Lung (tissue), 12 donors: ENCODE results near the gene MAML3. TPM values are rescaled to one million over a fixed set of nuclear protein-coding genes. Genes with fewer than 3 reads are reported as not detected.

Experiments used
- ATAC-seq: fragments of 200-7000 bp; cut with Tn5 transposase; one replicate; pipeline ENCODE4 v1.9.1; 2020; ENCODE audit warnings: moderate number of reproducible peaks; ENCODE audit not compliant: insufficient read depth, low FRiP score
- DNase-seq, 3 donors: peaks; one replicate each; pipeline ENCODE4 v3.0.0-alpha.2; 2013 to 2017
- H3K27ac ChIP-seq, 2 donors: one replicate each; pipeline ENCODE4 v1.5.1; 2013; ENCODE audit warnings: mild to moderate bottlenecking in 2 of 2, moderate library complexity in 2 of 2, control low read depth in 1 of 2, inconsistent platforms in 1 of 2, low read depth in 1 of 2, low read length in 1 of 2
- H3K27me3 ChIP-seq, 3 donors: one replicate each; pipeline ENCODE4 v1.5.1; 2013; ENCODE audit warnings: low read length in 2 of 3; ENCODE audit not compliant: control insufficient read depth in 3 of 3, insufficient read depth in 3 of 3
- H3K36me3 ChIP-seq, 4 donors: one replicate each; pipeline ENCODE4 v1.5.1; 2013; ENCODE audit warnings: low read length in 4 of 4, mild to moderate bottlenecking in 1 of 4, moderate library complexity in 1 of 4; ENCODE audit not compliant: control insufficient read depth in 4 of 4, insufficient read depth in 4 of 4
- H3K4me1 ChIP-seq, 5 donors: one replicate each; pipeline ENCODE4 v1.5.1; 2013; ENCODE audit warnings: low read length in 5 of 5, mild to moderate bottlenecking in 2 of 5, moderate library complexity in 1 of 5; ENCODE audit not compliant: control insufficient read depth in 5 of 5, insufficient read depth in 5 of 5
- H3K4me3 ChIP-seq: one replicate; pipeline ENCODE4 v1.5.1; 2013; ENCODE audit warnings: mild to moderate bottlenecking, control low read depth, moderate library complexity
- H3K9ac ChIP-seq, 2 donors: one replicate each; pipeline ENCODE4 v1.5.1; 2013; ENCODE audit warnings: low read length in 2 of 2, control low read depth in 1 of 2; ENCODE audit not compliant: insufficient read depth in 1 of 2
- H3K9me3 ChIP-seq, 4 donors: one replicate each; pipeline ENCODE4 v1.5.1; 2013; ENCODE audit warnings: low read length in 3 of 4, mild to moderate bottlenecking in 1 of 4, moderate library complexity in 1 of 4; ENCODE audit not compliant: control insufficient read depth in 4 of 4, insufficient read depth in 3 of 4
- WGBS, 2 donors: extraction: QIAGEN DNeasy Blood & Tissue Kit; methylation state at CpG; one replicate each; pipeline ENCODE4 v1.1.7; 2013; 5-methylcytosine and 5-hydroxymethylcytosine counted together
- polyA plus RNA-seq, 2 donors: library from polyadenylated mRNA; stranded (reverse); fragments of 200-250 nt; gene quantifications; one replicate each; pipeline ENCODE4 v1.2.1, GENCODE V29; 2013
- total RNA-seq, 2 donors: library from RNA; depleted of rRNA in 1 of 2; stranded (reverse); fragments of >200 nt in 1 of 2; gene quantifications; one replicate each; pipeline ENCODE4 v1.2.1, GENCODE V29; 2014 to 2021
- TF ChIP-seq, protein P1 (sequence below): IDR thresholded peaks from 2 replicates; pipeline ENCODE4 v1.5.1; 2012; ENCODE audit warnings: mild to moderate bottlenecking; ENCODE audit errors: control extremely low read depth, extremely low read depth
- donor health status: control.
- donor health status: control.
- donor health status: Bipolar disorder and iron deficiency.
- donor health status: healthy.
- donor health status: DM: yes; HTN: yes; CAD: no.

Gene MAML3
- total and polyA plus RNA-seq, 4 donors = 3.0 to 16.4 (median 8.5) TPM

- WGBS, 2 donors = 91 to 93% methylated on average over 7 of the region's 7 CpGs
- no peak for ATAC-seq
Observed at GRCh38 chr4:139987502-139987850, 166.5 kb downstream of the MAML3 start.

DNA sequence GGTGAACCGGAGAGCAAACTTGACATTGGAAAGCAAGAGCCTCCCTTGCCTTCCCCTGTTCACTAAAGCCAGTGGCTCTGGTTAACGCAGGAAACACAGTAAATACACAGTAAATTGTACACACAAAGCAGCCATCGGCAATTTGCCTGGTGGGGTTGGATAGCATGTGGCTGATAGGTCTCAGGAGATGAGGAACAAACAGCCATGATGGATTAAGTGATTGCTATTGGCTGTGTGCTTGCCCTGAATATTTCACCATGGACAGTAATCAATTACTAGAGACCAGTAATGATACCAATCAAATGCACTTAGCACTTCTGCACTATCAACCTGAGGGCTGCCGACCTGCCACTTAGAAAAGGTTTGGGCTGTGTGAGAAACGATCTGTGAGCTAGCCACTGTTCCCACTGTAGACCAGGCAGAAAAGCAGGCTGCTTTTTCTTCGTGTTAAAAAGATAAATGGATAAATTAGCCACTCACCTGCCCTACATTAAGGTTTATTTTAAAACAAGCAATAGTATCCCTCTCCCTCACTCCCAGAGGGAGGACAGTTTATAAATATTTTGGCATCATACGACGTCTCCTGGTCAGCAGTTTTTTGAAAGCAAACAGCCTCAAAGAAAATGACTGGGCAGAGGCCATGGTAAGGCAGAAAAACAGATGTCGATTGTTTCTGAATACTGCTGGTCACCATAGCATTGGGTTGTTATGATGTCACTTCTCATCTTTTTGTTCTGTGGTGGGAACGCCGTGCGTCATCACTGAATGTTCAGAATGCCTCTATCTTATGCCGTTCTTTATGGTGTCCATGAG, 167.1 kb downstream of the MAML3 start:
- no peak for ATAC-seq
- no peaks in the 10 kb centered on the region for H3K36me3 ChIP-seq
- H3K4me1 ChIP-seq = peaks cover 5 to 29% (median 19%) of the 10 kb centered on the region in 5 donors
- H3K4me3 ChIP-seq = no peak overlapping the region
- WGBS, 2 donors = 77 to 81% methylated on average over 13 of the region's 13 CpGs
- no peak overlapping the region for H3K27ac ChIP-seq
- H3K9ac ChIP-seq = peak overlapping the region in 1 of 2 donors; percentile 58
- no peaks in the 10 kb centered on the region for H3K9me3 ChIP-seq
- TF ChIP-seq, protein P1, sequence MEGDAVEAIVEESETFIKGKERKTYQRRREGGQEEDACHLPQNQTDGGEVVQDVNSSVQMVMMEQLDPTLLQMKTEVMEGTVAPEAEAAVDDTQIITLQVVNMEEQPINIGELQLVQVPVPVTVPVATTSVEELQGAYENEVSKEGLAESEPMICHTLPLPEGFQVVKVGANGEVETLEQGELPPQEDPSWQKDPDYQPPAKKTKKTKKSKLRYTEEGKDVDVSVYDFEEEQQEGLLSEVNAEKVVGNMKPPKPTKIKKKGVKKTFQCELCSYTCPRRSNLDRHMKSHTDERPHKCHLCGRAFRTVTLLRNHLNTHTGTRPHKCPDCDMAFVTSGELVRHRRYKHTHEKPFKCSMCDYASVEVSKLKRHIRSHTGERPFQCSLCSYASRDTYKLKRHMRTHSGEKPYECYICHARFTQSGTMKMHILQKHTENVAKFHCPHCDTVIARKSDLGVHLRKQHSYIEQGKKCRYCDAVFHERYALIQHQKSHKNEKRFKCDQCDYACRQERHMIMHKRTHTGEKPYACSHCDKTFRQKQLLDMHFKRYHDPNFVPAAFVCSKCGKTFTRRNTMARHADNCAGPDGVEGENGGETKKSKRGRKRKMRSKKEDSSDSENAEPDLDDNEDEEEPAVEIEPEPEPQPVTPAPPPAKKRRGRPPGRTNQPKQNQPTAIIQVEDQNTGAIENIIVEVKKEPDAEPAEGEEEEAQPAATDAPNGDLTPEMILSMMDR = no peak
- no peaks in the 10 kb centered on the region for H3K27me3 ChIP-seq
- peak; percentile 28 to 76 (median 70) for DNase-seq

More at GRCh38 chr4:139987502-139987850, 166.5 kb downstream of the MAML3 start:
- TF ChIP-seq, protein P1 = no peak
- no peak overlapping the region for H3K4me3 ChIP-seq
- H3K36me3 ChIP-seq = no peaks in the 10 kb centered on the region
- H3K27ac ChIP-seq = no peak overlapping the region
- no peaks in the 10 kb centered on the region for H3K27me3 ChIP-seq
- no peak for DNase-seq
- H3K9me3 ChIP-seq = no peaks in the 10 kb centered on the region
- peaks cover 5 to 29% (median 19%) of the 10 kb centered on the region in 5 donors for H3K4me1 ChIP-seq
- peak overlapping the region in 1 of 2 donors; percentile 58 for H3K9ac ChIP-seq

GRCh38 chr4:139986106-139986505, 167.9 kb downstream of the MAML3 start:
- ATAC-seq (no peak), DNase-seq (peak in 2 of 3 donors; percentile 69 to 75)
- Histone ChIP-seq H3K4me1 (peaks cover 5 to 29% (median 19%) of the 10 kb centered on the region in 5 donors), H3K4me3 (no peak overlapping the region), H3K27ac (peak overlapping the region in 1 of 2 donors; percentile 20), H3K9me3 (no peaks in the 10 kb centered on the region), H3K9ac (no peak overlapping the region), H3K36me3 (no peaks in the 10 kb centered on the region), H3K27me3 (no peaks in the 10 kb centered on the region)
- WGBS, 2 donors = 67 to 84% methylated on average over 5 of the region's 5 CpGs
- TF ChIP-seq, protein P1 = no peak

DNA sequence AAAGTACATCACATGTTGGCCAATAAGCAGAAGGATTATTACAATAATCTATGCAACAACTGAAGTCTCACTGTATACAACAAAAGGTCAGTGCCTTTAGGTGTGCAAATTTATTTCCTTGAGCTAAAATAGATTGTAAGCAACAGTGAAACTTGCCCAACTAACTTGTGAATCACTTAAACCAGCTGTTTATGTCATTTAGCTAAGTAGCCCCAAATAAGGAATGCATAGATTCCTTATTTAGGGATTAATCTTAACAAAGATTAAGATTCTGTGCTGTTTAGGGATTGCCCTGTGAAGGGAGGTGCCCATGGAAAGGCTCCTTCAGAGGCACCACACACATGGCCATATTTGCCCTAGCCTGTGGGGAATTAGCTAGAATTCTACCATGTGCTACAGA, 168.6 kb downstream of the MAML3 start:
- H3K27ac ChIP-seq = no peak overlapping the region

More for the DNA sequence above, 168.6 kb downstream of the MAML3 start:
- Histone ChIP-seq H3K9me3 (no peaks in the 10 kb centered on the region), H3K4me3 (no peak overlapping the region), H3K36me3 (no peaks in the 10 kb centered on the region), H3K9ac (no peak overlapping the region), H3K27me3 (no peaks in the 10 kb centered on the region), H3K4me1 (peaks cover 5 to 29% (median 19%) of the 10 kb centered on the region in 5 donors)
- TF ChIP-seq, protein P1 = no peak
- DNase-seq (peak in 2 of 3 donors; percentile 59 to 72), ATAC-seq (no peak)
